T-helper 2 cell treated with Interferon-gamma antibody and Interleukin-4, amounts not matched to agents 5 μg/mL and 100 μg/mL, for 36 hours (primary cell): ENCODE data around the gene IQSEC3.

Source experiments
- DNase-seq: peaks from one replicate; pipeline ENCODE4 v3.0.0; 2021; ENCODE audit warnings: low spot score
- H3K27ac Mint-ChIP-seq: one replicate; pipeline ENCODE4 v1.8.0; 2021; ENCODE audit warnings: mild to moderate bottlenecking, mixed read lengths
- H3K27me3 Mint-ChIP-seq: one replicate; pipeline ENCODE4 v1.8.0; 2021; ENCODE audit warnings: low read depth, mixed read lengths
- H3K36me3 Mint-ChIP-seq: one replicate; pipeline ENCODE4 v1.8.0; 2021; ENCODE audit warnings: low read depth, mixed read lengths
- H3K4me1 Mint-ChIP-seq: one replicate; pipeline ENCODE4 v1.8.0; 2021; ENCODE audit warnings: low read depth, mixed read lengths
- H3K4me3 Mint-ChIP-seq: one replicate; pipeline ENCODE4 v1.8.0; 2022; ENCODE audit warnings: mild to moderate bottlenecking, moderate library complexity, mixed read lengths
- H3K9me3 Mint-ChIP-seq: one replicate; pipeline ENCODE4 v1.8.0; 2021; ENCODE audit warnings: mixed read lengths

The IQSEC3 gene

DNA sequence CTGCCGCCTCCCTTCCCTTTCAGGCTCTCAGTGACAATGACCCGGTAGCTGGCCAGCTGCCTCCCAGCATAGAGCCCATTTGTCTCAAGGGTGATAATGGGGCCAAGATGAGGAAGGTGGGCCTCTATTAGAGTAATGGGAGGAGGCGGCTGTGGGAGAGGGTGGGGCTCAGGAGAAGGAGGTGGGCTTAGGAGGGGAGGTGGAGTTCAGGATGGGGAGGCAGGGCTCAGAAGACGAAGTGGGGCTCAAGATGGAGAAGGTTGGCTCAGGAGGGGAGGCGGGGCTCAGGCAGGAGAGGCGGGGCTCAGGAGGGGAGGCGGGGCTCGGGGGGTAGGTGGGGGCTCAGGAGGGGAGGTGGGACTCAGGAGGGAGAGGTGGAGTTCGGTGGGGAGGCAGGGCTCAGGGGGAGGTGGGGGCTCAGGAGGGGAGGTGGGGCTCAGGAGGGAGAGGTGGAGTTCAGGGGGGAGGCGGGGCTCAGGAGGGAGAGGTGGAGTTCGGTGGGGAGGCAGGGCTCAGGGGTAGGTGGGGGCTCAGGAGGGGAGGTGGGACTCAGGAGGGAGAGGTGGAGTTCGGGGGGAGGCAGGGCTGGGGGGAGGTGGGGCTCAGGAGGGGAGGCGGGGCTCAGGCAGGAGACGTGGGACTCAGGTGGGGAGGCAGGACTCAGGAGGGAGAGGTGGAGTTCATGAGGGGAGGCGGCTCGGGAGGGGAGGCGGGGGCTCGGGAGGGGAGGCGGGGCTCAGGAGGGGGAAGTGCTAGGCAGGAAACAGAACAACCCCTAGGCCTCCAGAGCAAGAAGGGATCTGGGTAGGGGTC, 36.8 kb downstream of the IQSEC3 start:
- no peak for DNase-seq
- H3K27me3 Mint-ChIP-seq: no peaks in the 10 kb centered on the region
- H3K9me3 Mint-ChIP-seq: no peaks in the 10 kb centered on the region
- H3K27ac Mint-ChIP-seq: no peak overlapping the region
- no peaks in the 10 kb centered on the region for H3K36me3 Mint-ChIP-seq
- H3K4me3 Mint-ChIP-seq: no peak overlapping the region
- H3K4me1 Mint-ChIP-seq: no peaks in the 10 kb centered on the region

DNA sequence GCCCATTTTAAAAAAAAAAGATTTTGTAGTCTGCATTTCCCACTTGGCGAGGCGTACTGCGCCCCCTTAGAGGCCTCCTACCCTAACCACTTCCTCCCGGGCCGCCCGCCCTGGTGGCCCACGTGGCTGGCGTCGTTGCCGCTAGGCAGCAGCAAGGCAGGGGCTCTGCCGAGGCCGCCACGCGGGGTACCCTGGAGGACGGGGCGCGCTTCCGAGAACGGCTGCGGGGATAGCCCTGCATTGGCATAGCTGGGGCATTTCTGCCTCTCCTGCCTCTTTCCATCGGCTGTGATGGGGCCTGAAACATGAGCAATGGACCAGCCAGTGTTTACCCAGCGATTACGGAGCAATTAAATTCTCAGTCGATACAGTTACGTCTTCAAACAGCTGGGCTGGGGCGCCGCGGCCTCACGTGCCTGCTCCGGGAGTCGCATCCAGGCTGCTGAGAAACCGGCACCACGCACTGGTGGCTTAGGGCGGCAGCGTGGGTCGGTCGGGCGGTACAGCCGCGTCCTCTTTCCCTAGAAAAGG, 38.0 kb downstream of the IQSEC3 start:
- Mint-ChIP-seq H3K4me3 (no peak overlapping the region), H3K36me3 (no peaks in the 10 kb centered on the region), H3K27ac (no peak overlapping the region), H3K4me1 (peaks cover 3% of the 10 kb centered on the region), H3K27me3 (peaks cover 4% of the 10 kb centered on the region), H3K9me3 (no peaks in the 10 kb centered on the region)
- no peak for DNase-seq

DNA sequence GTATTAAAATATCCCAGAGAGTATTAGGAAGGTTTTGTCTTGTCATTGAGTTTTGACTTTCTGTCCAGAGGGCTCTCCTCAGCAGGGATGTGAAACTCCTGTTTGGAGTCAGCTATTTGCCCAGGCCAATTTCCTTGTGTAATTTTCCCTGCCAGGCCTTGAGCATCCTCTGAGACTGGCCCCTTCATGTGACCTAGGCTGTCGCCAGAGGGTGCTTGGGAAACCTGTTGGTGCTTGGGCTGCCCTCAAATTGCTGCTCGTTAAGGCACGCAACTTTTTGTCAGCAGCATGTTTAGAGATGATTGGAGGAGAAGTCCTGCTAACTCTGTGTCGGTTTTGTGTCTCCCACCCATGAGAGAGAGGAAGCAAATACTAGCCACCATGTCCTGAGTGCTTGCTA, 39.1 kb downstream of the IQSEC3 start:
- Mint-ChIP-seq H3K27ac (no peak overlapping the region), H3K4me1 (peaks cover 5% of the 10 kb centered on the region), H3K27me3 (peaks cover 6% of the 10 kb centered on the region), H3K4me3 (no peak overlapping the region), H3K9me3 (no peaks in the 10 kb centered on the region), H3K36me3 (no peaks in the 10 kb centered on the region)
- DNase-seq: no peak

DNA sequence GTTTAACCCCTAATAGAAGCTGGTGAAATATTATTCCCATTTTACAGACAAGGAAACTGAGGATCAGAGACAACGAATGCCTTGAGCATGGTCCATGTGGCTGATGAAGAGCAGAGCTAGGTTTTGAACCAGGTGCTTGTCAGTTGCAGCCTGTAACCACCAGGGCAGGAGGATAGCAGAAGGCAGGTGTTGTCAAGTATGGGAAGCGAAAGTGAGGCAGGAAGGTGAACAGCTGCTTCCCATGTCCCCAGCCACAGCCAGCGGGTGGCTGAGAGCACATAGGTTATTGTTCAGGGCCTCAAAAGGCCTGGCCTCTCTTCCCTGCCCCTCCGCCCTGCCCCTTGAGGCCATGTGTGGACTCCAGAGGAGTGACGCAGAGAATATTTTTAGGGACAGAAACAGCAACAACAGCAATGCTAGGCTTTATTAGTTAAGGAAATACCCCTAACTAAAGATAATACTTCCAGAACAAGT, 39.6 kb downstream of the IQSEC3 start:
- peaks cover 6% of the 10 kb centered on the region for H3K27me3 Mint-ChIP-seq
- H3K4me1 Mint-ChIP-seq: peaks cover 5% of the 10 kb centered on the region
- DNase-seq: no peak
- H3K27ac Mint-ChIP-seq: no peak overlapping the region
- no peak overlapping the region for H3K4me3 Mint-ChIP-seq
- no peaks in the 10 kb centered on the region for H3K36me3 Mint-ChIP-seq
- no peaks in the 10 kb centered on the region for H3K9me3 Mint-ChIP-seq

- H3K4me3 Mint-ChIP-seq: no peak overlapping the region
- H3K4me1 Mint-ChIP-seq: peaks cover 5% of the 10 kb centered on the region
- H3K36me3 Mint-ChIP-seq: no peaks in the 10 kb centered on the region
- no peak overlapping the region for H3K27ac Mint-ChIP-seq
- H3K27me3 Mint-ChIP-seq: peaks cover 6% of the 10 kb centered on the region
- H3K9me3 Mint-ChIP-seq: no peaks in the 10 kb centered on the region
- DNase-seq: no peak
Measured at GRCh38 chr12:108594-108993, 42.0 kb downstream of the IQSEC3 start.

DNA sequence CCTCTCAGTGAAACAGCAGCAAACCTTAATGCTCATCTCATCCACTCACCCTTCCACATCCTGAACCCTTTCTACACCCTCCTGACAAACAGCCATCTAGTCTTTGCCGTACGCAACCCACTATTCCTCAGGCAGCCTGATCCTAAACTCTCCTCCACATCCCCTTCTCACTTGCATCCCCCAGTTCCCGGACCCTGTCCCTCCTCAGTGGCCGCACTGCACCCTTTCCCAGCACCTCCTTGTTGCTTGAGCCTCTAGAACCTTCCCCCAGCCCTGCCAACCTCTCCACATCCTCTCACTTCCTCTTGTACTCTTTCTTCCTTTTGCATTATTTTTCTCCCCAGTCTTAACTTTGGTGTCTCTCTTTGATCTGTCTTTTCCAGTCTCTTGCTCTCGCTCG, 42.9 kb downstream of the IQSEC3 start:
- Mint-ChIP-seq H3K9me3 (no peaks in the 10 kb centered on the region), H3K4me1 (peaks cover 5% of the 10 kb centered on the region), H3K4me3 (no peak overlapping the region), H3K27me3 (peaks cover 11% of the 10 kb centered on the region), H3K36me3 (no peaks in the 10 kb centered on the region), H3K27ac (no peak overlapping the region)
- DNase-seq: no peak

DNA sequence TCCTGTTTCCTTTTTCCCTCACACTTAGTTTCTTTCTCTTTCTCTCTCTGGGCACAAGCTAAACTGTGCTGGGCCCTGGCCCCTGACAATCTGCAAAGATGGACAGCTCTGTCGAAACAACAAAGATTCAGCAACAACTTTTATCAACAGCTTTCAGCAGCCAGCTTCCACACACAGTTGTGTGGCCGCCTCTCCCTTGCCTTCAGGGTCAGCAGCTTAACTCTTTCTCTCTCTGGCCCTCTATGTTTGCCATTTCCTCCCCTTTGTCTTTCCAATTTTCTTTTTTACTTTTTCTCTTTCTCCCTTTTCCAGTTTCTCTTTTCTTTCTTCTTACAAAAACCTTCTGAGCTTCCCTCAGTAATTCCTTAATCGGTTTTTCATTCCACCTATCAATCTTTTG, 43.3 kb downstream of the IQSEC3 start:
- Mint-ChIP-seq H3K4me3 (no peak overlapping the region), H3K27ac (no peak overlapping the region), H3K9me3 (no peaks in the 10 kb centered on the region), H3K4me1 (peaks cover 5% of the 10 kb centered on the region), H3K36me3 (no peaks in the 10 kb centered on the region), H3K27me3 (peaks cover 11% of the 10 kb centered on the region)
- no peak for DNase-seq

DNA sequence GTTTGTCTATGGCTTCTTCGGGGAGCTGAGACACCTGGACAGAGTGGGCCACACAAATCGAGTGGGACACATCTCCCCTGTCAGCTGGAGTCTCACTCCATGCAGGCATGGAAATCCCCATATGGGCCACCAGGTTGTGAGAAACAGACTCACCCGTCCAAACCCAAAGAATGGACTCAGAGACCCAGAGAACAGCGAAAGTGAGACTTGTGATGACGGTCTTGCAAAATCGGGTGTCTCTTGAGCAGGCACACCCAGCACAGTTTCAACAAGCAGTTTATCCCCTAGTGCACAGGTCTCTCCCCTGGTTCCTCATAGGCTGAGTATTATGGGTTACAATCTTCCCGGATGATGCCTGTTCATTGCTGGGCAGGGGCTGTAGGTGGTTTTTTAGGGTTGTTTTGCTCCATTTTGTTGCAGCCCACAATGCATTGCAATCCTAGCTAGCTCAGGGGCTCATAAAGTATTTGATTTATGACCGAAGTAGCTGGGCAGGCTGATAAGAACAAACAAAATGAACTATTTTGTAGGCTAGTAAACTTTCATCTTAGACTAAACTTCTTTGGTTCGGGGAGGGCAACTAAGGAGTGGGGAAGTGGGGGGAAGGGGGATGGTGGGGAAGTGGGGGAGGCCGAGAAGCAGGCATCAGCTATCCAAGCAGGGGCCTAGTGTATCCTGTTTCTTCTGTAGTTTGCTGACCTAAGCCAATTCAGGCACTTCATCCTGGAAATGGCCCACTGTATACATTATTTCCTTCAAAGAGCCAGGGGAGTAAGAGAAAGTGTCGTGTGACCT, 45.3 kb downstream of the IQSEC3 start:
- no peaks in the 10 kb centered on the region for H3K9me3 Mint-ChIP-seq
- H3K27ac Mint-ChIP-seq: no peak overlapping the region
- H3K36me3 Mint-ChIP-seq: no peaks in the 10 kb centered on the region
- H3K27me3 Mint-ChIP-seq: peaks cover 11% of the 10 kb centered on the region
- no peak overlapping the region for H3K4me3 Mint-ChIP-seq
- peaks cover 5% of the 10 kb centered on the region for H3K4me1 Mint-ChIP-seq
- DNase-seq: no peak

DNA sequence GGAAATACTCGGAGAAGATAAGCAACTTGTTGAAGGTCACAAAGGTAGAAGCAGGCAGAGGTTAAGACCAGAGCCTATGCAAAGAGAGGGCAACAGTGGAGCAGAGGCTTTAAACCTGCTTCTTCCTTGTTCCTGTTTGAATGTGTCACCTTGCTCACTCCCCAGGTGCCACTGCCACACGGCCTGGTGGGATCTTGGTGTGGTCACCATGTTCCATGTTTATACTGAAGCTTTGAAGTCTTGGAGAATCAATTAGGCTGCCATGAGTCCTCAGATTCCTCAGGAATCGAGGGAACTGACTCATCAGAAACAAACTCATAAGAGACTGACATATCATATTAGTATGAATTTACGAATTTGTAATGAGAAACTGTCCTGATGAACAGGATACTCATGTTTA, 46.8 kb downstream of the IQSEC3 start:
- Mint-ChIP-seq H3K36me3 (no peaks in the 10 kb centered on the region), H3K27me3 (peaks cover 11% of the 10 kb centered on the region), H3K27ac (no peak overlapping the region), H3K4me1 (peaks cover 5% of the 10 kb centered on the region), H3K9me3 (no peaks in the 10 kb centered on the region), H3K4me3 (no peak overlapping the region)
- no peak for DNase-seq

- no peak for DNase-seq
- peaks cover 6% of the 10 kb centered on the region for H3K27me3 Mint-ChIP-seq
- no peaks in the 10 kb centered on the region for H3K36me3 Mint-ChIP-seq
- no peak overlapping the region for H3K4me3 Mint-ChIP-seq
- peaks cover under 1% of the 10 kb centered on the region for H3K4me1 Mint-ChIP-seq
- no peak overlapping the region for H3K27ac Mint-ChIP-seq
- no peaks in the 10 kb centered on the region for H3K9me3 Mint-ChIP-seq
Measured at GRCh38 chr12:114626-115211, 48.2 kb downstream of the IQSEC3 start.

GRCh38 chr12:115518-115917, 49.0 kb downstream of the IQSEC3 start:
- DNase-seq: no peak
- H3K27me3 Mint-ChIP-seq: peaks cover 5% of the 10 kb centered on the region
- no peak overlapping the region for H3K4me3 Mint-ChIP-seq
- H3K36me3 Mint-ChIP-seq: no peaks in the 10 kb centered on the region
- H3K27ac Mint-ChIP-seq: no peak overlapping the region
- H3K4me1 Mint-ChIP-seq: no peaks in the 10 kb centered on the region
- H3K9me3 Mint-ChIP-seq: no peaks in the 10 kb centered on the region

GRCh38 chr12:115960-116915, 49.7 kb downstream of the IQSEC3 start:
- Mint-ChIP-seq H3K9me3 (no peaks in the 10 kb centered on the region), H3K27ac (no peak overlapping the region), H3K4me3 (no peak overlapping the region), H3K4me1 (no peaks in the 10 kb centered on the region), H3K36me3 (no peaks in the 10 kb centered on the region), H3K27me3 (peaks cover 5% of the 10 kb centered on the region)
- DNase-seq: no peak

GRCh38 chr12:117311-117710, 50.7 kb downstream of the IQSEC3 start:
- no peak overlapping the region for H3K4me3 Mint-ChIP-seq
- no peaks in the 10 kb centered on the region for H3K4me1 Mint-ChIP-seq
- no peak overlapping the region for H3K27ac Mint-ChIP-seq
- H3K36me3 Mint-ChIP-seq: no peaks in the 10 kb centered on the region
- H3K9me3 Mint-ChIP-seq: no peaks in the 10 kb centered on the region
- no peak for DNase-seq
- peaks cover 5% of the 10 kb centered on the region for H3K27me3 Mint-ChIP-seq
